UCSD-AML1 (cell line): ENCODE results near the gene SPATA17.

Experiments
- DNase-seq: peaks from one replicate; lab custom pipeline; 2025; ENCODE audit not compliant: unreplicated experiment; lab: John Stamatoyannopoulos, UW

SPATA17 gene

GRCh38 chr1:217910791-217911320, 279.7 kb downstream of the SPATA17 start:
- DNase-seq, result no peak

- DNase-seq, result no peak
These were observed 280.8 kb downstream of the SPATA17 start for GRCh38 chr1:217911908-217912307.

- no peak for DNase-seq
These were observed 286.2 kb downstream of the SPATA17 start for GRCh38 chr1:217917281-217917887.

GRCh38 chr1:217919683-217920388, 288.7 kb downstream of the SPATA17 start:
- no peak for DNase-seq
